ENCODE data around the gene EHMT1.
"Not testable (repeated sequence)": the region's sequence is repeated elsewhere in the genome, so short reads cannot be mapped to it uniquely, and the experiment has no call there.

EHMT1 gene

GRCh38 chr9:137720571-137721110, 101.8 kb downstream of the EHMT1 start:
- no peak for DNase-seq

GRCh38 chr9:137721479-137721878, 102.7 kb downstream of the EHMT1 start:
- DNase-seq, result no peak

GRCh38 chr9:137721899-137722298, 103.1 kb downstream of the EHMT1 start:
- DNase-seq, result no peak

GRCh38 chr9:137722481-137722880, 103.7 kb downstream of the EHMT1 start:
- no peak for DNase-seq

GRCh38 chr9:137723356-137723755, 104.6 kb downstream of the EHMT1 start:
- not testable (repeated sequence) for DNase-seq

GRCh38 chr9:137723783-137724445, 105.1 kb downstream of the EHMT1 start:
- no peak for DNase-seq

GRCh38 chr9:137724818-137725240, 106.0 kb downstream of the EHMT1 start:
- no peak for DNase-seq

- DNase-seq, result no peak
Observed at GRCh38 chr9:137725598-137725997, 106.8 kb downstream of the EHMT1 start.

GRCh38 chr9:137726336-137726735, 107.5 kb downstream of the EHMT1 start:
- DNase-seq, result not testable (repeated sequence)

GRCh38 chr9:137726764-137727163, 108.0 kb downstream of the EHMT1 start:
- DNase-seq, result no peak

GRCh38 chr9:137727716-137728115, 108.9 kb downstream of the EHMT1 start:
- no peak for DNase-seq

GRCh38 chr9:137728444-137729311, 109.9 kb downstream of the EHMT1 start:
- DNase-seq, result no peak

- DNase-seq, result no peak
Observed at GRCh38 chr9:137731216-137731946, 112.6 kb downstream of the EHMT1 start.

- no peak for DNase-seq
Observed at GRCh38 chr9:137731947-137732813, 113.4 kb downstream of the EHMT1 start.

GRCh38 chr9:137733429-137733828, 114.6 kb downstream of the EHMT1 start:
- no peak for DNase-seq

GRCh38 chr9:137734181-137734580, 115.4 kb downstream of the EHMT1 start:
- no peak for DNase-seq

- not testable (repeated sequence) for DNase-seq
Observed at GRCh38 chr9:137738182-137738696, 119.4 kb downstream of the EHMT1 start.

GRCh38 chr9:137738703-137739102, 119.9 kb downstream of the EHMT1 start:
- no peak for DNase-seq

GRCh38 chr9:137739371-137740309, 120.8 kb downstream of the EHMT1 start:
- no peak for DNase-seq

GRCh38 chr9:137740312-137740711, 121.5 kb downstream of the EHMT1 start:
- no peak for DNase-seq

GRCh38 chr9:137741330-137741729, 122.5 kb downstream of the EHMT1 start:
- DNase-seq, result no peak

Measured in effector CD4-positive, alpha-beta T cell (primary cell).